Measurements from ENCODE around the gene PRCP. TPM values are rescaled to one million over a fixed set of nuclear protein-coding genes. Genes with fewer than 3 reads are reported as not detected.

Gene PRCP
- total RNA-seq, 1 experiment from 2014 or later, result 57.0 TPM

DNA sequence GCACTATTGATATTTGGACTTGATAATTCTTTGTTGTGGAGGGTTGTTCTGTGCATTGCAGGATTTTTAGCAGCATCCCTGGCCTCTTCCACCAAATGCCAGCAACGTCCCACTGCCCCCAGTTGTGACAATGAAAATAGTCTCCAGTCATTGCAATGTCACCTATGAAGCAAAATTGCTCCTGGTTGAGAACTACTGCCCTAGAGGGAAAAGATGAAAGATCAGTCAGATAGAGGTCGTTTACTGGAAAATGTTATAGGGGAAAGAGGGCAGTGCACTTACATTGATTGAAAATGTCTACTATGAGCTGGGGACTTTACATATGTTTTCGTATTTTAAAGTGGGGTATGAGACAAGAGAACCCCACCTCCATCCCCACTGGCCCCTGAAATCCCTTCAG is 89.5 kb downstream of the PRCP start:
- Histone ChIP-seq H3K4me1 (ENCODE audit: control insufficient read depth, insufficient read depth, low read length) (no peaks in the 10 kb centered on the region), H3K27me3 (ENCODE audit: control insufficient read depth, insufficient read depth, low read length) (peaks cover 26% of the 10 kb centered on the region), H3K4me3 (ENCODE audit: low read depth in 2 of 2, low read length in 2 of 2) (no peak overlapping the region), H3K27ac (ENCODE audit: low read length) (no peak overlapping the region), H3K36me3 (ENCODE audit: control insufficient read depth, insufficient read depth, low read length) (no peaks in the 10 kb centered on the region), H3K9me3 (ENCODE audit: control insufficient read depth, insufficient read depth, low read depth, low read length) (no peaks in the 10 kb centered on the region)
- ChIA-PET CTCF (no interaction called here), POLR2A (interaction anchor here (0.6 kb wide), 1 partner anchor 148 kb away, joined by 3 read pairs; no protein-coding TSS in a partner anchor)
- ATAC-seq, result no peak
- no TSS peak for BruUV-seq (replicated peaks)
- DNase-seq (ENCODE audit: low read depth, low spot score), result no peak
- intact Hi-C loops (cut with micrococcal nuclease; ENCODE audit: unreplicated experiment), result no loop called here
- in situ Hi-C loops (cut with HindIII; ENCODE audit: low pct_unique_long_range_greater_than_20kb, low sequenced_read_pairs), result no loop called here
- TF ChIP-seq, protein P1, sequence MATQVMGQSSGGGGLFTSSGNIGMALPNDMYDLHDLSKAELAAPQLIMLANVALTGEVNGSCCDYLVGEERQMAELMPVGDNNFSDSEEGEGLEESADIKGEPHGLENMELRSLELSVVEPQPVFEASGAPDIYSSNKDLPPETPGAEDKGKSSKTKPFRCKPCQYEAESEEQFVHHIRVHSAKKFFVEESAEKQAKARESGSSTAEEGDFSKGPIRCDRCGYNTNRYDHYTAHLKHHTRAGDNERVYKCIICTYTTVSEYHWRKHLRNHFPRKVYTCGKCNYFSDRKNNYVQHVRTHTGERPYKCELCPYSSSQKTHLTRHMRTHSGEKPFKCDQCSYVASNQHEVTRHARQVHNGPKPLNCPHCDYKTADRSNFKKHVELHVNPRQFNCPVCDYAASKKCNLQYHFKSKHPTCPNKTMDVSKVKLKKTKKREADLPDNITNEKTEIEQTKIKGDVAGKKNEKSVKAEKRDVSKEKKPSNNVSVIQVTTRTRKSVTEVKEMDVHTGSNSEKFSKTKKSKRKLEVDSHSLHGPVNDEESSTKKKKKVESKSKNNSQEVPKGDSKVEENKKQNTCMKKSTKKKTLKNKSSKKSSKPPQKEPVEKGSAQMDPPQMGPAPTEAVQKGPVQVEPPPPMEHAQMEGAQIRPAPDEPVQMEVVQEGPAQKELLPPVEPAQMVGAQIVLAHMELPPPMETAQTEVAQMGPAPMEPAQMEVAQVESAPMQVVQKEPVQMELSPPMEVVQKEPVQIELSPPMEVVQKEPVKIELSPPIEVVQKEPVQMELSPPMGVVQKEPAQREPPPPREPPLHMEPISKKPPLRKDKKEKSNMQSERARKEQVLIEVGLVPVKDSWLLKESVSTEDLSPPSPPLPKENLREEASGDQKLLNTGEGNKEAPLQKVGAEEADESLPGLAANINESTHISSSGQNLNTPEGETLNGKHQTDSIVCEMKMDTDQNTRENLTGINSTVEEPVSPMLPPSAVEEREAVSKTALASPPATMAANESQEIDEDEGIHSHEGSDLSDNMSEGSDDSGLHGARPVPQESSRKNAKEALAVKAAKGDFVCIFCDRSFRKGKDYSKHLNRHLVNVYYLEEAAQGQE (IDR thresholded peaks at IDR 0.05; ENCODE audit: insufficient read depth in 1 of 2, low read depth in 2 of 2, low read length in 1 of 2), result no peak
- TF ChIP-seq SIN3A (IDR thresholded peaks at IDR 0.05; ENCODE audit: borderline replicate concordance, insufficient read depth, low read depth, low read length), result no peak
- TF ChIP-seq, protein P2, sequence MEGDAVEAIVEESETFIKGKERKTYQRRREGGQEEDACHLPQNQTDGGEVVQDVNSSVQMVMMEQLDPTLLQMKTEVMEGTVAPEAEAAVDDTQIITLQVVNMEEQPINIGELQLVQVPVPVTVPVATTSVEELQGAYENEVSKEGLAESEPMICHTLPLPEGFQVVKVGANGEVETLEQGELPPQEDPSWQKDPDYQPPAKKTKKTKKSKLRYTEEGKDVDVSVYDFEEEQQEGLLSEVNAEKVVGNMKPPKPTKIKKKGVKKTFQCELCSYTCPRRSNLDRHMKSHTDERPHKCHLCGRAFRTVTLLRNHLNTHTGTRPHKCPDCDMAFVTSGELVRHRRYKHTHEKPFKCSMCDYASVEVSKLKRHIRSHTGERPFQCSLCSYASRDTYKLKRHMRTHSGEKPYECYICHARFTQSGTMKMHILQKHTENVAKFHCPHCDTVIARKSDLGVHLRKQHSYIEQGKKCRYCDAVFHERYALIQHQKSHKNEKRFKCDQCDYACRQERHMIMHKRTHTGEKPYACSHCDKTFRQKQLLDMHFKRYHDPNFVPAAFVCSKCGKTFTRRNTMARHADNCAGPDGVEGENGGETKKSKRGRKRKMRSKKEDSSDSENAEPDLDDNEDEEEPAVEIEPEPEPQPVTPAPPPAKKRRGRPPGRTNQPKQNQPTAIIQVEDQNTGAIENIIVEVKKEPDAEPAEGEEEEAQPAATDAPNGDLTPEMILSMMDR (IDR thresholded peaks at IDR 0.05), result no peak
- no peak for TF ChIP-seq TCF7L2 (IDR thresholded peaks at IDR 0.05; ENCODE audit: low read depth, low read length)
- no peak for TF ChIP-seq POLR2AphosphoS5 (IDR thresholded peaks at IDR 0.05; ENCODE audit: low read depth, low read length)

DNA sequence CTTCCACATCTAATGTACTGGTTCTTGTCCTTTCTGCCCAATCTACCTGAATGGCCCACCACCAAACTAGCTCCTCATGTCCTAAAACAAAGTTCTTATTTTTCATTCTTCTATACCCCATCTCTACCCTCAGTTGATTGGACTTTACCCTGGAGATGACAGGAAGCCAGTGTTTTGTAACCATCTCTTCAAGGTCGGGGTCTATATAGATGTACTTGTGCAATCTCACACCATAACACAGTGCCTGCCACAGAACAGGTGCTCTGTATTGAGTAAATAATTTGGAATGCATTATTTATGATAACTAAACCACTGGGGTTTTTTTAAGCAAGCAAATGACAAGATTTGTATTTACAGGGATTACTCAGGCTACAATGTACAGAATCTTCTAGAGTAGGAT is 89.9 kb downstream of the PRCP start:
- Histone ChIP-seq H3K27me3 (ENCODE audit: control insufficient read depth, insufficient read depth, low read length) (peaks cover 22% of the 10 kb centered on the region), H3K9me3 (ENCODE audit: control insufficient read depth, insufficient read depth, low read depth, low read length) (no peaks in the 10 kb centered on the region), H3K4me3 (ENCODE audit: low read depth in 2 of 2, low read length in 2 of 2) (no peak overlapping the region), H3K27ac (ENCODE audit: low read length) (no peak overlapping the region), H3K4me1 (ENCODE audit: control insufficient read depth, insufficient read depth, low read length) (no peaks in the 10 kb centered on the region), H3K36me3 (ENCODE audit: control insufficient read depth, insufficient read depth, low read length) (no peaks in the 10 kb centered on the region)
- intact Hi-C loops (cut with micrococcal nuclease; ENCODE audit: unreplicated experiment) (no loop called here), in situ Hi-C loops (cut with HindIII; ENCODE audit: low pct_unique_long_range_greater_than_20kb, low sequenced_read_pairs) (no loop called here)
- POLR2A ChIA-PET, result no interaction called here
- DNase-seq (ENCODE audit: low read depth, low spot score) (no peak), ATAC-seq (no peak)
- BruUV-seq (replicated peaks), result no TSS peak
- TF ChIP-seq, protein P2 (IDR thresholded peaks at IDR 0.05), result no peak
- TF ChIP-seq SIN3A (IDR thresholded peaks at IDR 0.05; ENCODE audit: borderline replicate concordance, insufficient read depth, low read depth, low read length) (no peak), POLR2AphosphoS5 (IDR thresholded peaks at IDR 0.05; ENCODE audit: low read depth, low read length) (no peak), TCF7L2 (IDR thresholded peaks at IDR 0.05; ENCODE audit: low read depth, low read length) (no peak)
- TF ChIP-seq, protein P1 (IDR thresholded peaks at IDR 0.05; ENCODE audit: insufficient read depth in 1 of 2, low read depth in 2 of 2, low read length in 1 of 2), result no peak
- CTCF ChIA-PET, result no interaction called here
